GM19025 (cell line): Measurements from ENCODE around the gene VWA7.
"Not testable (repeated sequence)": the region's sequence is repeated elsewhere in the genome, so short reads cannot be mapped to it uniquely, and the experiment has no call there.

ENCODE experiments used
- ATAC-seq: cut with Tn5 transposase; IDR thresholded peaks from one replicate; pipeline ENCODE4 v1.9.1; 2021; ENCODE audit warnings: mild to moderate bottlenecking, low read depth, moderate library complexity; ENCODE audit not compliant: unreplicated experiment

The VWA7 gene, protein sequence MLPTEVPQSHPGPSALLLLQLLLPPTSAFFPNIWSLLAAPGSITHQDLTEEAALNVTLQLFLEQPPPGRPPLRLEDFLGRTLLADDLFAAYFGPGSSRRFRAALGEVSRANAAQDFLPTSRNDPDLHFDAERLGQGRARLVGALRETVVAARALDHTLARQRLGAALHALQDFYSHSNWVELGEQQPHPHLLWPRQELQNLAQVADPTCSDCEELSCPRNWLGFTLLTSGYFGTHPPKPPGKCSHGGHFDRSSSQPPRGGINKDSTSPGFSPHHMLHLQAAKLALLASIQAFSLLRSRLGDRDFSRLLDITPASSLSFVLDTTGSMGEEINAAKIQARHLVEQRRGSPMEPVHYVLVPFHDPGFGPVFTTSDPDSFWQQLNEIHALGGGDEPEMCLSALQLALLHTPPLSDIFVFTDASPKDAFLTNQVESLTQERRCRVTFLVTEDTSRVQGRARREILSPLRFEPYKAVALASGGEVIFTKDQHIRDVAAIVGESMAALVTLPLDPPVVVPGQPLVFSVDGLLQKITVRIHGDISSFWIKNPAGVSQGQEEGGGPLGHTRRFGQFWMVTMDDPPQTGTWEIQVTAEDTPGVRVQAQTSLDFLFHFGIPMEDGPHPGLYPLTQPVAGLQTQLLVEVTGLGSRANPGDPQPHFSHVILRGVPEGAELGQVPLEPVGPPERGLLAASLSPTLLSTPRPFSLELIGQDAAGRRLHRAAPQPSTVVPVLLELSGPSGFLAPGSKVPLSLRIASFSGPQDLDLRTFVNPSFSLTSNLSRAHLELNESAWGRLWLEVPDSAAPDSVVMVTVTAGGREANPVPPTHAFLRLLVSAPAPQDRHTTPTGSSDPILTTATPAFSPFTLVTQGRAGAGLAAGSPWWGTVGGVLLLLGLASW

DNA sequence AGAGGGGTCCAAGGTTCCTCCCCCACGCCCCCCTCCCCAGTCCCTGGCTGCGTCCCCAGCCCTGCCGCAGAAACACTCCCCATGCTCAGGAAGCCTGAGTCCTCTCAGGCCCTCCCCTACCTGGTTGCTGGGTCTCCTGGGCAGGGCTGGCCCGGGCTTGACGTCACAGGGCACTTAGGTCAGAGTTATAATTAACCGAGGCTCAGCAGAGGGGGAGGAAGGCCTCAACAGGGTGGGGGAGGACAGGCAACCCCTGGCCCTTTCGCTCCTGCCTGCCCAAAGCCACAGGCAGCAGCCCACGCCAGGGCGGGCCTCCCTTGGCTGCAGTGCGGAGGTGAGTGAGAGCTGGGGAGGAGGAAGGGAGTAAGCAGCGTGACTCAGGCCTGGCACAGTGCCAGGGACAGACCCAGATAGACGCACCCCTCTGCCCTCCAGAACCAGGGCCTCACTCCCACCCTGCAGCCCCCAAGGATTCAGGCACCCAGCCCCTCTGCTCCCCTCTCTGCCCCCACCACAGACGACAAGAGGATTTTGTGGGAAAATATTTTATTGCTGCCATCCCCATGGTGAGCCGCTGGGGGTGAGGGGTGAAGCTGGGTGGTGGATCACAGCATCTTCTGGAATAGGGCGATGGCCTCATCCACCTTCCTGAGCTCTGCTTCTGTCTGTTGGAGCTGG, at the start of gene VWA7:
TSS of gene VWA7 (minus strand) at position 340 of the 678 bp plus-strand sequence. CDS start 549 bp downstream, outside the sequence.
- ATAC-seq: no peak

DNA sequence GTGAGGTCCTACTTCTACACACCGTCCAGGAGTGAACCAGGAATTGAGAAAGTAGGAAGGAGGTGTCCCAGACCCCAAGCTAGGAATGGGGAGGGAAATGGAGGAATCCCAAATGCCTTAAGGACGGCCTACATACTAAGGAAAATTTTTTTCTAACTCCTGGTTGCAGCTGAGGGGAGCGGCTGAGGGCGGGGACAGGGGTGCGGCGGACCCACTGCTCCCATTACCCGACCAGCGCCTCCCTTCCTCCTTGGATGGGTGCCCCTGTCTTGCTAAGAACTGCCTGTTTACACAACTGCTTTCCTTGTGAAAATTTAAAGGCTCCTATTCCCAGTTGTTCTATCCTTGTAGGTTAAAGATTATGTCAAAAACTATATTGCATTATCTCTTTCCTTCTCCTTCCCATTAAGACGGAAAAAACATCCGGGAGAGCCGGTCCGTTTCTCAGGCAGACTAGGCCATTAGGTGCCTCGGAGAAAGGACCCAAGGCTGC, 49.7 kb upstream of the VWA7 start:
- no peak for ATAC-seq

DNA sequence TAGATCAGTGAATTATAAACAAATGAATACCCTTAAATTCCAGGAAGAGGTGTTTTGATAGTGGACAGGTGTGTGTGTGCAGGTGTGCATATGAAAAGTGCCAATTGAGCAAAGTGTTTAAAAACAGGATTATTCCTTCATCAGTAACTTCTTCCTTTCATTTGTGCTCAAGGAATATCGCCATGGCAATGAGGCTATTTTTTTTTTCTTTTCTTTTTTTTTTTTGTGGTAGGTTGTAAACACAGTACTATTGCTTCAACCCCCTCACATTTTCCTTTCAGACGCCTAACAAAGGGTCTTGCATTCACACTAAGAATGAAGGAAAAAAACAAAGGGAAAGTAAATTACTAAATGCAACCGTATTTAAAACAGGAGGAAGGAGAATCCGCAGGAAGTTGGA, 48.4 kb upstream of the VWA7 start:
- no peak for ATAC-seq

DNA sequence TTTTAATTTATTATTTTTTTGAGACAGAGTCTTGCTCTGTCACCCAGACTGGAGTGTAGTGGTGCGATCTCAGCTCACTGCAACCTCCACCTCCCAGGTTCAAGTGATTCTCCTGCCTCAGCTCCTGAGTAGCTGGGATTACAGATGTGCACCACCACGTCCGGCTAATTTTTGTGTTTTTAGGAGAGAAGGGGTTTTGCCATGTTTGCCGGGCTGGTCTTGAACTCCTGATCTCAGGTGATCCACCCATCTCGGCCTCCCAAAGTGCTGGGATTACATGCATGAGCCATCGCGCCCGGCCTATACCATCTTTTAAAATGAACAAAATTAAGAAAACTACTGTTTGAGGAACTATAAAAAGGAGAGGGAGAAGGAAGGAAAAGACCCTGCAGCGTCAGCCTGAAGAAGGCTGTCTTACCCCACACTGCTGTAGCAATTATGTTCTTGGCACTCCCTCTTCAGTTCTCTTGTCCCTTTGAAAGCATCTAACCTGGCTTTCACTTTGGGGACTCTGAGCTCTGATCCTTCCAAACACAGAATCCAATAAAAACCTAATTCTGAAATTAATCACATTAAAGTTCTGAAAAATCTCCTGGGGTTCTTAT, 46.6 kb upstream of the VWA7 start:
- ATAC-seq: not testable (repeated sequence)

DNA sequence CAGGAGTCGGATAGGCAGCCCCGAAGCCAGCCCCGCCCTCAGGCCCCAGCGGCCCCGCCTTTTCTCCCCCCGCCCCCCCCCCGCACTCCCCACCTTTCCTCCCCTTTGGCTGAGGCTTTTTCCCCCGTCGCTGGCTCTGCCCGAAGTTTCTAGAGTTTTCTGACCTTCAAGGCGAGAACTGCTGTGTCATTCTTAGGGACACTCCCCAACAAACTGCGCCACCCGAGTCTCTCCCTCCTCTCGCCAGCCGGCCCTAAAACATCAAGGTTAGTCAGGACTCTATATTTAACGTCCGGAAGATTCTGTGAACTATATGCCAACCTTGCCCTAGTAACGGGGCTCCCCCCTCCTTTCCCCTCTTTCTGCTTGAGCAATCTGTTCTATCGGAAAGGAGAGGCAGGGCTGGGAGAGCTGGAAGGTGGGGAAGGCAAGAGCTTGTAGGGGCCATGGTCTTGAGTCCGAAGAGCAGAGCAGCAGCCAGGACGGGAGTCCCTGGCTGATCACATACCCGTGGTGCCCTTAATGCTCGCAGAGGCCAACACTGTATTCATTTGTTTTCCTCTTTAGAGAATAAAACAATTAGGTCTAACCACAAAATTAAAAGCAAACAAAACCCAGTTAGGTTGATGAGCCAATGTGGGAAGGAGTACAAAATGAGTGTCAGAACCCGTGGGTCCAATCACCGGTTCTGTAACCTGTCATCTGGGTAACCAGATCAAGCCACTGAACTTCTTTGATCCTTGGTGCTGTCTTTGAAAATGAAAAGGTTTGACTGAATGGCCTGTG, 45.1 kb upstream of the VWA7 start:
- ATAC-seq: no peak

DNA sequence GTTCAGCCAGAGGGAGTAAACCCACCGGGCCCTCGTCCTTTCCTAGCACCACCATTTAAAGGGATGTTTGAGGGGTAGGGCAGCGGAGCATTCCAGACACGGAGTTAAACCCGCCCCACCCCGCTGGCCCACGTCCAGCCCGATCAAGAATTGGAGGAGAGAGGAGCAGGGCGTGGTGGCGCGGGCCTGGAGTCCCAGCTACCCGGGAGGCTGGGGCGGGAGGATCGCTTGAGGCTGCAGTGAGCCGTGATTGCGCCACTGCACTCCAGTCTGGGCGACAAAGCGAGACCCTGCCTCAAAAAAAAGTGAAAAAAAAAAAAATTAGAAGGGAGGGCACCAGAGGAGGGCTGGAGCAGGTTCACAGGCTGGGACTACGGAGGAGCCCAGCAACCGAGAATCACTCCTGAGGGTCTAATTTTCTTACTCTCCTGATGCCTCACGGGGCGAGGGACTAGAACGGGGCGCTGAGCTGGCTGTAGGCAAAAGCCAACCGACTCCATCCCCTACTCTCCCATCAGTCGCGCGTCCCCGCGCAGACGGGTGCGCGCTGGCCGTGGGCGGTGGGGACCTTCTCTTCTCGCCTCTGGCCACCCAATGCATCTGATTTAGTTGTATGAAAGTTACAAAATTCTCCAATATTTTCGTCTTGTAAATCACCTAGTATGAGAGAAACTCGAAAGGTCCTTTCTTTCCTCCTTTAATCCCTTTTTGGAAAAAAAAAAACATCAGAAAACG, 44.3 kb upstream of the VWA7 start:
- no peak for ATAC-seq

DNA sequence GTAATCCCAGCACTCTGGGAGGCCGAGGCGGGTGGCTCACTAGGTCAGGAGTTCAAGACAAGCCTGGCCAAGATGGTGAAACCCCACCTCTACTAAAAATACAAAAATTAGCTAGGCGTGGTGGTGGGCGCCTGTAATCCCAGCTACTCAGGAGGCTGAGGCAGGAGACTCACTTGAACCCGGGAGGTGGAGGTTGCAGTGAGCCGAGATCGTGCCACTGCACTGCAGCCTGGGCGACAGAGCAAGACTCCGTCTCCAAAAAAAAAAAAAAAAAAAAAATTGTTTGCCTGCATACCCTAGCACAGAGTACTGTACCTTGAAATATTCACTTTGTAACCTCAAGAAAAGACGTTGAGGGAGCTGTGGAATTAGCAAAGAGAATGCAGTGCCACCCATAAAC, 43.3 kb upstream of the VWA7 start:
- not testable (repeated sequence) for ATAC-seq

DNA sequence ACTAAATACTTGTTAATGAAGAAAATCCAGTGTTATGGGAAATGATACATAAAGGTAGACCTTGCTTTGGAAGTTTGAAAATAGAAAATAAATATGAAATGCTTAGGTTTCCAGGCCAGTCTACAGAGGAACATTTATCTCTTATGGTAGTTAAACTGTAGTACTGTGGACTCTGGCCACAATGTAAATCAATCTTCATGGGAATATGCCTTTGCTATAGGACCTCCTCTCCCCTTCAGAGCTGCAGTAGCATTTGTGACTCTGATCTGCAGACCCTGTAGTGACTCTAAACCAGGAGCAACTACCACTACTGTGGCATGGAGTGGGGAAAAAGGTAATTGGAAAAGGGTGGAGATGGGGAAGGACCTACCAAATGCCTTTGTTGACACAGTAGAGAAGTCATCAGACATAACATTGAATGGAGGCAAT, 42.8 kb upstream of the VWA7 start:
- no peak for ATAC-seq

DNA sequence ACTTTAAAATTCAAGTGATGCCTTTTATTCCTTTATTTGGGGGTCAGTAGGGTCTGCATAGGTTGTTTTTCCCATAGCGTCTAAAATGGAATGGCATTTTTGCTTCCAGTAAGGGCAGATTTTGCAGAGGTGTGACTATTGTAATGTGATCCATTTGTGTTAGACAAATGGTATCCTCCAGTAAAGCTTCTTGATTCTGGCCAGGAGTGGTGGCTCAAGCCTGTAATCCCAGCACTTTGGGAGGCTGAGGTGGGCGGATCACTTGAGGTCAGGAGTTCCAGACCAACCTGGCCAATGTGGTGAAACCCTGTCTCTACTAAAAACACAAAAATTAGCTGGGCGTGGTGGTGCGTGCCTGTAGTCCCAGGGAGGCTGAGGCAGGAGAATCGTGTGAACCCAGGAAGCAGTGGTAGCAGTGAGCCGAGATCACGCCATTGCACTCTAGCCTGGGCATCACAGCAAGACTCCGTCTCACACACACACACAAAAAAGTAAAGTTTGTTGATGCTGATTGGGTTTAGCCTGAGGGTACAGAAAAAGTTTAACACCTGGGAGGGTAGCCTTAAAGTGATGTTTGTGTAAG, 40.9 kb upstream of the VWA7 start:
- not testable (repeated sequence) for ATAC-seq

DNA sequence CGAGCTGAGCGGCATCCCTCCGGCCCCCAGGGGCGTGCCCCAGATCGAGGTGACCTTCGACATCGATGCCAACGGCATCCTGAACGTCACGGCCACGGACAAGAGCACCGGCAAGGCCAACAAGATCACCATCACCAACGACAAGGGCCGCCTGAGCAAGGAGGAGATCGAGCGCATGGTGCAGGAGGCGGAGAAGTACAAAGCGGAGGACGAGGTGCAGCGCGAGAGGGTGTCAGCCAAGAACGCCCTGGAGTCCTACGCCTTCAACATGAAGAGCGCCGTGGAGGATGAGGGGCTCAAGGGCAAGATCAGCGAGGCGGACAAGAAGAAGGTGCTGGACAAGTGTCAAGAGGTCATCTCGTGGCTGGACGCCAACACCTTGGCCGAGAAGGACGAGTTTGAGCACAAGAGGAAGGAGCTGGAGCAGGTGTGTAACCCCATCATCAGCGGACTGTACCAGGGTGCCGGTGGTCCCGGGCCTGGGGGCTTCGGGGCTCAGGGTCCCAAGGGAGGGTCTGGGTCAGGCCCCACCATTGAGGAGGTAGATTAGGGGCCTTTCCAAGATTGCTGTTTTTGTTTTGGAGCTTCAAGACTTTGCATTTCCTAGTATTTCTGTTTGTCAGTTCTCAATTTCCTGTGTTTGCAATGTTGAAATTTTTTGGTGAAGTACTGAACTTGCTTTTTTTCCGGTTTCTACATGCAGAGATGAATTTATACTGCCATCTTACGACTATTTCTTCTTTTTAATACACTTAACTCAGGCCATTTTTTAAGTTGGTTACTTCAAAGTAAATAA, 40.2 kb upstream of the VWA7 start:
- ATAC-seq: not testable (repeated sequence)

DNA sequence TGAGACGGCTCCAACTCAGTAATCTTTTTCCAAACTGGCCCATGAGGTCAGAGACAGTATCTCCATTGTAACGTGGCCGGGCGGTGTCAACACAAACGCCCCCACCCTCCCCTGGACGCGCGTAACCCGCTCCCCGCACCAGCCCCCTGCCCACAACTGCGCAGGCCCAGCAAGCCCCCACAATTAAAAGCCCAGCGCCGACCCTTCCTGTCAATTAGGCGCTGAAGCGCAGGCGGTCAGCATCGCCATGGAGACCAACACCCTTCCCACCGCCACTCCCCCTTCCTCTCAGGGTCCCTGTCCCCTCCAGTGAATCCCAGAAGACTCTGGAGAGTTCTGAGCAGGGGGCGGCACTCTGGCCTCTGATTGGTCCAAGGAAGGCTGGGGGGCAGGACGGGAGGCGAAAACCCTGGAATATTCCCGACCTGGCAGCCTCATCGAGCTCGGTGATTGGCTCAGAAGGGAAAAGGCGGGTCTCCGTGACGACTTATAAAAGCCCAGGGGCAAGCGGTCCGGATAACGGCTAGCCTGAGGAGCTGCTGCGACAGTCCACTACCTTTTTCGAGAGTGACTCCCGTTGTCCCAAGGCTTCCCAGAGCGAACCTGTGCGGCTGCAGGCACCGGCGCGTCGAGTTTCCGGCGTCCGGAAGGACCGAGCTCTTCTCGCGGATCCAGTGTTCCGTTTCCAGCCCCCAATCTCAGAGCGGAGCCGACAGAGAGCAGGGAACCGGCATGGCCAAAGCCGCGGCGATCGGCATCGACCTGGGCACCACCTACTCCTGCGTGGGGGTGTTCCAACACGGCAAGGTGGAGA, 38.1 kb upstream of the VWA7 start, which contains the start of the genes HSPA1A and HSPA1L:
TSS of gene HSPA1A (plus strand) at position 519 of the 814 bp plus-strand sequence. CDS start at position 733, 214 bp downstream.
TSS of gene HSPA1L (minus strand) at position 259 of the 814 bp plus-strand sequence. CDS start 3,311 bp downstream, outside the sequence.
- ATAC-seq: no peak

DNA sequence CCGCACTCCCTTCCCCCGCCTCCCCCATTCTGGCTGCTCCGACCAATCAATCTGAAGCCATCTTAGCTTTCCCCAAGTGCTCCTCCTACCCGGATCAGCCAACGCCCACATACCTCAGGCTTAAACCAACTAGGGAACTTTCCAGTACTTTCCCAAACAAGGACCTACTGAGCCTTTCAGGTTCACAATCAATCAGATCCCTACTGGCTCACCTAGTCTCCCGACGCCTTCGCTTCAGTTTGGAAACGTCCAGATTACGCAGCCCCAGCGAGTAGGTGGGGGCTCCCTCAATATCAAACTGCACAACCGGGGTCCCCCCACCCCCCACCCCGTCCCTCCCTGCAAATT, 37.5 kb upstream of the VWA7 start:
- no peak for ATAC-seq

DNA sequence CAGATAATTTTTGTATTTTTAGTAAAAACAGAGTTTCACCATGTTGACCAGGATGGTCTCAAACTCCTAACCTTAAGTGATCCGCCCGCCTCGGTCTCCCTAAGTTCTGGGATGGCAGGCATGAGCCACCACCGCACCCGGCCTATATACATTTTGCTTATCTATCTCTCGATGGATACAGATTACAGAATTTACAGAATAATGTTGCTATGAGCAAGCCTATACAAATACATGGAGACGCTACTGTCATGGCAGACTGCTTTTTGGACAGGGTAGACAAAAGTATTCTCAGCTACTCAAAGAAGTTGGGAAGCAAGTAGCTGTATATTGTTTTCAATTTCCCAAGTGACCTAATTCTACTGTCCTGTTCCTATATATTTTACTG, 36.3 kb upstream of the VWA7 start:
- no peak for ATAC-seq

DNA sequence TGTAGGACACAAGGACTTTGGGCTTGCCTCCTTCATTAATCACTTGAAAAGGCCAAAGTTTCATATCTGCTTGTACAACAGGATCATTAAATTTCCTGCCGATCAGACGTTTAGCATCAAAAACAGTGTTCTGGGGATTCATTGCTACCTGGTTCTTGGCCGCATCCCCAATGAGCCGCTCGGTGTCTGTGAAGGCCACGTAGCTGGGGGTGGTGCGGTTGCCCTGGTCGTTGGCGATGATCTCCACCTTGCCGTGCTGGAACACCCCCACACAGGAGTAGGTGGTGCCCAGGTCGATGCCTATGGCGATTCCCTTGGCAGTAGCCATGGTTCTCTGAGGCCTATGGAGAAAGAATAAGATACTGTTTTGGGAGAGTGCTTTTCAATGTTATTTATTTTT, 34.5 kb upstream of the VWA7 start:
- no peak for ATAC-seq

DNA sequence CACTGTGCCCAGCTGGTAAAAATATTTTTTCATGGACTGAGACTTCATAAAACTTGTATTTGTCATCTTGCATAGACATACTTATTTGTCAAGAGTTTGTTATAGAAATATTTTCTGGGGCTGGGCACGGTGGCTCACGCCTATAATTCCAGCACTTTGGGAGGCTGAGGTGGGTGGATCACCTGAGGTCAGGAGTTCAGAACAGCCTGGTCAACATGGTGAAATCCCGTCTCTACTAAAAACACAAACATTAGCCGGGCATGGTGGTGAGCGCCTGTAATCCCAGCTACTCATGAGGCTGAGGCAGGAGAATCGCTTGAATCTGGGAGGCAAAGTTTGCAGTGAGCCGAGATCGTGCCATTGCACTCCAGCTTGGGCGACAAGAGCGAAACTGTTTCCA, 31.5 kb upstream of the VWA7 start:
- not testable (repeated sequence) for ATAC-seq

DNA sequence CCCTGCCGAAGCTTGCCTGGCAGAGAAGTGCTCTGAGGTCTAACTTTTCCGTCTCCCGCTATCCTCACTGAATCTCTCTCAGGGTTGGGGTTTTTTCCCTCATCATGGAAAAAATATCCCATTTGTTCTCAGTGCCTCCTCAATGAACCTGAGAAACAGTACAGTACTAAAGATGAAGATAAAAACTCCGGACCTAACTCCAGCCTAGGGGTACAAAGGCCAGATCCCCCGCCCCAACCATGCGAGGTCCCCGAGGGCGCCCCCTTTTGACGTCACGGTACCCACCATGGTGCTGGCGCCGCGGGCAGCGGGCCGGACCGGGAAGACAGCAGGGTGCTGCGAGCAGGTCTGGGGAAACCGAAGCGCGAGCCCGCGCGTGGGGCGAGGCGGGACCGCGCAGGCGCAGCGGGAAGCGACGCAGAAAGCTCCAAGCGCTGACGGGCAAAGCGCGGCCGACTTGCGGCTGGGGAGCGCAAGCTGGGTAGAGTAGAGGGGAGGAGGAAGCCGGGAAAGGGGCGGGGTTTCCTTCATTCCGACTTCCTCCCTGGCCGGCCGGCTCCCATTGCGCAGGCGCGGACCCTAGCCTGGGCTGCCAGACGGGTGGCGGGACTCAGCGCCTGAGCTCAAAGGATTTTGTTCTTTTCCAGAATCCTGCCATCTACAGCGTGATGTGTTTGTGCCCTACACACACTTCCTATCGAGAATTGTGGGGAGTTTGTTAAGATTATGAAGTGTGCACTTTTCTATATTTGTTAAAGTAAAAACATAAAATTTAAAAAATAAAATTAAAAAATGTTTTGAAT, 29.5 kb upstream of the VWA7 start, which contains the start of gene LSM2:
TSS of gene LSM2 (minus strand) at position 497 of the 803 bp plus-strand sequence. CDS start at position 288, 209 bp downstream.
- peak; percentile 91 for ATAC-seq
